Stimulated activated CD8-positive, alpha-beta memory T cell treated with anti-CD3 and anti-CD28 coated beads, Interleukin-4, amount 100 ng/mL, for 1 hour (primary cell): ENCODE data around the gene SREBF2.
"Not testable (repeated sequence)": the region's sequence is repeated elsewhere in the genome, so short reads cannot be mapped to it uniquely, and the experiment has no call there.

ENCODE experiments used
- DNase-seq, 2 donors: peaks; one replicate each; pipeline ENCODE4 v3.0.0-alpha.2; 2020; ENCODE audit warnings: low read depth in 2 of 2, low spot score in 1 of 2

SREBF2 gene

DNA sequence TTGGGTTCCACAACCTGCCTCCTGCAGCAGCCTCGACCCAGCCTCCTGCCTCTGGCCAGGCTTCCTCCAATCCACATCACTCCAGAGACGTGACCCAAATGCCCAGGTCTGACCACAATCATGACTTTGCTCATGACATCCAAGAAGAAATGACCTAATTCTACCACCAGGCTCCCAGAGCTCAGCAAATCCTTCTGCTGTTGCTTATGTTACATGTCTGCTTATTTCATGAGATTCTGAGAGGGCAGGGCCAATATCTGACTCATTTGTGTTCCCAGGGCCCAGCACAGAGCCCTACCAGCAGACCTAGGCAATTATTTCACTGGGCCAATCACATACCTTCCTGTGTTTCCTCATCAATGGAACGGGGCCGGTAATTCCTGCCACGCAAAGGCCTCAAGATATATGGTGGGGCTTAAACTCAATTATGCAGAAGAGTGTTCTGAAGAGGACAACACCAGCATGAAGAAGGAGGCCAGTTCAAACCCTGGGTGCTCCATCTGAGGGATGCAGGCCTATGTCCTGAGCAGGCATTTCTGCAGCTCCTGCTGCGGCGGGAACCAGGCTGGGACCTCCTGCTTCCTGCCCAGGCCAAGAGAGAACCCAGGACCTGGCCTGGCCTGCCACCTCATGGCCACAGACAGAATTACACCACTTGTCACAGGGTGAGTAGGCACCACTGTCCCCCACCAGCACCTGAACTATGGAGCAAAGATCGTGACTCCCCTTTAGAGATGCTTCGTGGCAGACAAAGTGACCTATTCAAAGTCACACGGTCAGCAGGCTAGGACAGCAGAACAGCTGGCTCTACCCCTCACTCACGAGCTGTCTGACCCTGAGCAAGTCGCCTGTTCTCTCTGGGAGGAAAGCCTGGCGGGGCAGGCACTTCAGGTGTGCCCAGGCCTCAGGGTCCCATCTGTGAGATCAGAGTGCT, 108.2 kb downstream of the SREBF2 start:
- peak; percentile 49 to 75 for DNase-seq

DNA sequence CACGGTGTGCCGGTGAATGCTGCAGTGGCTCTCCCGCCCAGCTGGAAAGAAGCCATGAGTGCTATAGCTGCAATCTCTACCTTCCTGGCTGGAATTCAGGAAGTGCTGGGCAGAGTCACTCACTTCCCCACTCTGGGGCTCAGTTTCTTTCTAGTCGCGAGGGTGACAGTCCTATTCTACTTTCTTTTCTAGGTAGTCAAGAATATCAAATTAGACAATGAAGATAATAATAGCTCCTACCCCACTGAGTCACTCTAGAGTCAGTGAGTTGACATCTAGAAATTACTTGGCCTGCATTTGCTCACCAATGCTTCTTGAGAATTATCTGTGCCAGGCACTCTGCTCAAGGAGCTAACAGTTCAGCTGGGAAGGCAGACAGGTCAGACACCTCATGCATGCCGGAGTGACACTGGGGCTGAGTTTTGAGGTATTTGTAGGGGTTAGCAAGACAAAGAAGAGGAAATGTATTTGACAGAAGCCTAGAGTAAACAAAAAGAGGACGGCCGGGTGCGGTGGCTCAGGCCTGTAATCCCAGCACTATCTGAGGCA, 110.8 kb downstream of the SREBF2 start:
- DNase-seq: no peak

DNA sequence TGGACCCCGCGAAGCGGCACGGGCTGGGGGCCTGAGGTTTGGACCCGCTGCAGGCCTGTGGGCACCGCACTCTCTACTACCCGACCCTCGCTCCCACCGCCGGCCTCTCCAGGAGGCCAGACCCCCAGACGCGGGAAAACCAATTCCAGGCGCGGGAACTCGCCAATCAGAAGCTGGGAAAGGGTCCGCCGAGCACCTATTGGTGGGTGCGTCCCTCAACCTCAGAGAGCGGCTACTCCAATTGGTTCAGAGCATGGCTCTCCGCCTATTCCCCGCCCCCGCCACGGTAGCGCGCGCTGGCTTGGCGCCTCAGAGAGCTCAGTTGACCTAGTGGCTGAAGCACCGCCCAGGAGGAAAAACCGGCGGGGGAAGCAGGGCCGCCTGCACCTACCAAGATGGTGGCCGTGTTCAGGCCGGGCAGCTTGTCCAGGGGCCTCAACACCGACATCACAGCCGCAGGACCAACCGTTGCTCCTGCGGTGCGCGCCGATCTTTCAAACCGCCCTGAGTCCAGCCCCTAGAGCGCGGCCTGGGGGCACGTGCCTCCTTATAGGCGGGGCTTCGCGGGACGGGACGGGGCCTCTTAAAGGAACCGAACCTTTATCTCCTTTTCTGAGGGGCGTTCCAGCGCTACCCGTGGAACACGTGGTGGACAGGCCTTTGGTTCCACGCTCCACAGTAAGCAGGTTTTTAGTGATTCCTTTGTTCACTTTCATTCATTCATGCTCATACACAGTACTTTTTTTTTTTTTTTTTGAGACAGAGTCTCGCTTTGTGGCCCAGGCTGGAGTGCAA, 113.9 kb downstream of the SREBF2 start, which contains the start of gene CENPM:
CENPM (minus strand) TSS at position 524 of the 795 bp plus-strand sequence; CDS start at position 448, 76 bp downstream.
- DNase-seq: peak; percentile 53 to 66

DNA sequence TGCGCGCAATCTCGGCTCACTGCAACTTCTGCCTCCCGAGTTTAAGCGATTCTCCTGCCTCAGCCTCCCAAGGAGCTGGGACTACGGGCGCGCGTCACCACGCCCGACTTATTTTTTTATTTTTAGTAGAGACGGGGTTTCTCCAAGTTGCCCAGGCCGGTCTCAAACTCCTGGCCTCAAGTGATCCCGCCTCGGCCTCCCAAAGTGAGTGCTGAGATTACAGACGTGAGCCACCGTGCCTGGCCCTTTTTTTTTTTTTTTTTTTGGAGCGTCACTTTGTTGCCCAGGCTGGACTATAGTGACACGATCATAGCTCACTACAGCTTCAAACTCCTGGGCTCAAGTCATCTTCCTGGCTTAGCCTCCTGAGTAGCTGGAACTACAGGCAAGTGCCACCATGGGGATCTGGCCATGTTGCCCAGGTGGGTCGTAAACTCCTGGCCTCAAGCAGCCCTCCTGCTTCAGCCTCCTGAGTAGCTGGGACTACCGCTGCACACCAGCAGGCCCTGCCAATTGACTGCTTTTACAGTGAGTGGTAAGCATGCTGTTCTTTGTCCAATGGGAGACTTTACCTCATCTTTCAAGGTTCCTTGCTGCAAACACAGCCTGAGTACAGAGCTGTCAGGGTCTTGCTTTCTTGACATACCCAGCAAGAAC, 114.6 kb downstream of the SREBF2 start:
- DNase-seq: no peak

DNA sequence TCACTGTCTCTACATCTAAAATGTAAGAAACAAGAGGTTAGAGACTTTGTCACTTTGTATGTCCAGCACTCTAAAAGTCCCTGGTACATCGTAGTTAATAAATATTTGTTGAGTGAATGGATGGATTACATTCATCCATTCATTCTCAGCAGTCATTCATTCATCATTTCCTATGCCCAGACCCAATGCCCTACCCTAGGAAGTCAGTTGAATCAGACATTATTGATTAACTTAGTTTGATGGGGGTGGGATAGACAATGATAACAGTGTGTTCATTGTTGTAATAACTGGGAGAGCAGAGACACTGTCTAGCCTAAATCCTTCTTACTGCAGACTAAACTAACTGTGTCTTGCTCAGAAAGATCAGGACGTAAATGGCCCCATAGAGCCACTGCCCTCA, 115.2 kb downstream of the SREBF2 start:
- DNase-seq: no peak

DNA sequence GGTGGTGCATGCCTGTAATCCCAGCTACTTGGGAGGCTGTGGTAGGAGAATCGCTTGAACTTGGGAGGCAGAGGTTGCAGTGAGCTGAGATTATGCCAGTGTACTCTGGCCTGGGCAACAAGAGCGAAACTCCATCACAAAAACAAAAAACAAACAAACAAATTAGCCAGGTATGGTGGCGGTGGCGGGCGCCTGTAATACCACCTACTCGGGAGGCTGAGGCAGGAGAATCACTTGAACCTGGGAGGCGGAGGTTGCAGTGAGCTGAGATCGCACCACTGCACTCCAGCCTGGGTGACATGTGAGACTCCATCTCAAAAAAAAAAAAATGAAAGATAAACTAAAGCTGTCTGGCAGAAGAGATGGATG, 116.0 kb downstream of the SREBF2 start:
- not testable (repeated sequence) for DNase-seq

DNA sequence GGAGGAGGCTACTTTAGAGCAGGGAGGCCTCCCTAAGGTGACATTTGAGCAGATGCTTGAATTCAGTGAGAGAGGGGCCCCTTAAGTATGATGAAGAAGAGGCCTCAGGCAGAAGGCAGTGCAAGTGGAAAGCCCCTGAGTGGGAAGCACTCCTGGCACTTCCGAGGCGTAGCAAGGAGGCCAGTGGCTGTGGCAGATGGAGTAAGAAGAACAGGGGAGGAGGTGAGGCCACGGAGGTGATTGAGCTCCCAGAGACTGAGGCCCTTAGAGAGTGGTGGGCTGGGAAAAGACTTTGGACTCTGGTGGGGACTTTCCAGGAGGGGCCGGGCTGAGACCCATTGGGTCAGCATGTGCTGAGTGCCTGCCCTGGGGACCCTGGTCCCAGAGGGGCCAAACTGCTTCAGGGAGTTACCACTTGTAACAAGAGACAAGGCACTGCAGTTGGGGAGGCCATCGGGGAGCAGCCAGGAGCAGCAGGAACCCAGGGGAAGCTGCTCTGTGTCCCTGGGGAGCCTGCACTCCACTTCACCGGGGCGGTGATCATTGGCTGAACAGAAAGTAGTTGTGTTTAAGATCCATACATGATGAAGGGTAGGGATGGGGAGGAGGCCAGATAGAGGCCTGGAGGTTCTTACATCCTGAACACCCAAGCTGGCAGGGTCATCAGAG, 116.5 kb downstream of the SREBF2 start:
- DNase-seq: no peak

DNA sequence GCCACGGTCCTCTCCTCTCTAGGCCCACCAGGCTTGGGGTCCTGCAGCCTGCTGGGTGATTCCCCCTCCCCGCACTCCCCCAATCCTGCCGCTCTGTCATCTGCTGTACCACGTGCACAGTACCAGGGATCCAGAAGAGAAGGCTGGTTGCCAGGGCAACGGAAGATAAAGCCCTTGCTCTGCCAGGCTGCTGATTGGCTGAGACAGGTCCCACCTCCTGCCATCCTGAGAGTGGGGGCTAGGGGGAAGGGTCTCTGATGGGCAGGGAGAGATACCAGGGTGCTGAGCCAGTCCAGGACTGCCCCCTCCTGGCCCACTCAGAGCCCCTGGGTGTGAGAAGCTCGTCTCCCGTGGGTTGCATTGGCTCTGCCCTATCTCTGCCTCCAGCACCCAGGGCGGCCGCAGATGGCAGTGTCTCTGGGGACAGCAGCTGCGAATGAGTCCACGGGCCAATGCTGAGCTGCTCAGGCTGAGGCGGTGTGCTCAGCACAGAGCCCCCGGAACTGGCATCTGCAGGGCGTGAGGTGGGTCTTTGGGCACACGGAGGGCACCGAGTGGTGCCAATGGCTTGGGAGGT, 119.1 kb downstream of the SREBF2 start, which contains the start of gene SMIM45:
SMIM45 (plus strand) TSS at position 253 of the 577 bp plus-strand sequence.
- DNase-seq: no peak

DNA sequence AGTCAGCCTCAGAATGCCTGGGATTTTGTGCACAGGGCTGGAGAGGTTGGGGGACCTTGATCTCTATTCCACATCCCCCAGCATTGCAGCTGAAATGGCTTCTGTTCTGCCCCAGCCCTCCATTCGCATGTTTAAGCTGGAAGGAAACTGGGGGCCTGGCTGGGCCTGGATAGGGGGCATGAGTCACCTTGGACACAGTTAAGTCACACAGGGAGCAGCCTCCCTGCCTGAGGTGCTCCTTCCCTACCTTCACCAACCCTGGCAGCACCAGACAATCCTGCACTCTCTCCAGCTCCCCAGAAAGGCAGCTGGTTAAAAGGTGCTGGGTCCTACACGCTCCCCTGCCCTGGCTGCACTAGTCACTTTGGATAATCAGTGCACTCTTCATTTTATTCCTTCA, 119.8 kb downstream of the SREBF2 start:
- DNase-seq: no peak
